ENCODE measurements around the gene EPB41L4A. TPM values are rescaled to one million over a fixed set of nuclear protein-coding genes. Genes with fewer than 3 reads are reported as not detected.

EPB41L4A gene
- total RNA-seq, 1 donor from 2014 or later, result 13.4 TPM

DNA sequence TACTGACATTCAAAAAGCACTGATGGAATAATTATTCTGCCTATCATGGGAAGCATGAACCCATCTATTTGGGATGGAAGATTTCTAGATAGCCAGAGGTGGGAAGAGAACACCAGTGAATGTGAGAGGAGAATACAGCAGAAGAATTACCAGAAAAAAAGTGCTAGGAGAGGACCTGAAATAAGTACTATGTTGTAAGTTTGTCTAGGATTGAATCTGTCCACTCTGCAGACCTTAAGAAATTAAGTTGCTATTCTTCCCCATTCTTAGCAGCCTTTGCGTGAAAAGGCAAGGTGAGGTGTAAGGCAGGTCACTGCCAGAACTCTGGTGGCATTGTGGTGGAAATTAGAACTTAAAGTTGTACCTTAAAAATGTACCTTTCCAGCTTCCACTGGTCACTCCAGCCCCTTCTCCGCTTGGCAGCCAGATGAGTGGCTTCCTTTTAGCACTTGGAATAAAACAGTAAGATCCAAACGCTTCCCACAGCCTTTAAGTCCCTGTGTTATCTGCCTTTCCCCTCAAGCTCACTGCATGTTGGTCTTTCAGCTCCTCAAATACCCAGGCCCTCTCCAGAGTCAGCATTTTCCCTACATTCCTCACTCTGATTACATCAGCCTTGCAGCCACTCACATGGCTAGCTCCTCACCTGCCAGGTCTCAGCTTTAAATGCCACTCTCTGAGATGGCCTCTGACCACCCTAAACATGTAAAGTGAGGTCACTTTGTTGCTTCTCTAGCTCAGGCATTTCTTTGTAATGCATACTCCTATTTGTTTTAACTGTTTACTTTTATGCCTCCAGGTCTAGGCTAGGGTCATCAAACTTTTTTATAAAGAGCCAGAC lies 253.0 kb downstream of the EPB41L4A start:
- no peak for DNase-seq (ENCODE audit: low read depth, low spot score)

DNA sequence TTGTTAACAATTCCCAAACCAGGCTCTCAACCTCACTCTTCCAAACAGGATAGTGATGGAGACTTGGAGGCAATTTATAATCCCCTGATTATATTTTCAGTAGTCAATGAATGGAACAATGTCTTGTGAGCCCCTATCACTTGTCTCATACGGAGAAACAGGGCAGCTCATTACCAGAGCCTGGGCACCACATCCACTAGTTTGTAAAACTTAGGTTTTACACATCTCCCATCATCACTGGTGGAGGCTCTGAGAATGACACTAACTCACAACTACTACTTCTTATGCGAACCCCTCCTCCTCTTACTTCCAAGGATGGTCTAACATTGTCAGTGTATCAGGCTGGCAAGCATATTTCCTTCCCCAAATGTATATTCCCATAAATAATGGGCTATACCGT lies 253.7 kb downstream of the EPB41L4A start:
- DNase-seq (ENCODE audit: low read depth, low spot score), result no peak

DNA sequence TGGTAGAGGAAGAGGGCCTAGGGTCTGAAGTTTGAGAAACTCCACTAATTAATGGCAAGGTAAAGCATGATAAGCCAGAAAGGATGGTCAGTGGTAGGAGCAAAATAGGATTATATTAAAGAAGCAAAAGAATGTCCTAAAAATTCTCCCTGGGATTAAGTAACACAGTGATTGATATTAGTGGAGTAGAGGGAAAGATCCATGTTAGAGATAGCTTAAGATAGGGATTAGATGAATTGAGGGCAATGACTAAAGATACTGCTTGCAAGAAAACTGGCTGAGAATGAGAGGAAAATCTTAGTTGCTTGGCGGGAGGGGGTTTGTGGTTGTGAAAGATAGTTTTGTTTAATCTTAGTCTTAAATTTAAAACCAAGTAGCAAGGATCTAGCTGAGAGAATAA lies 255.6 kb downstream of the EPB41L4A start:
- no peak for DNase-seq (ENCODE audit: low read depth, low spot score)

DNA sequence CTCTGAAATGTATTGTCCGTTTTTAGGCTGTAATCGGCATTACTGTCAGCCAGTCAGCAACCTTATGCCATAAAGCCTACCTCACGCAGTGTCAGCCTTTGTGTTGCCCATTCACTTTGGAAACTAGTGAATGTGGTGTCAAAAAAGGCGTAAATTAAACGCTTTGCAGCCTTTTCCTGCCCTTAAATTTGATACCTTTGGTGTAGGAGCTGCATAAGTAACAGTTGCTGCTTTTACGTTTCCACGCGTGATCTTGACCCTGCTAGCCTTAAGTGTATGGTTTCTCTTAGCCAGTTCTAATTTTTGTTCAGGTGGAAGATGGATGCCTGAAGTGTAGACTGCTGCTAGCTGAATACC lies 257.7 kb downstream of the EPB41L4A start:
- DNase-seq (ENCODE audit: low read depth, low spot score), result no peak

DNA sequence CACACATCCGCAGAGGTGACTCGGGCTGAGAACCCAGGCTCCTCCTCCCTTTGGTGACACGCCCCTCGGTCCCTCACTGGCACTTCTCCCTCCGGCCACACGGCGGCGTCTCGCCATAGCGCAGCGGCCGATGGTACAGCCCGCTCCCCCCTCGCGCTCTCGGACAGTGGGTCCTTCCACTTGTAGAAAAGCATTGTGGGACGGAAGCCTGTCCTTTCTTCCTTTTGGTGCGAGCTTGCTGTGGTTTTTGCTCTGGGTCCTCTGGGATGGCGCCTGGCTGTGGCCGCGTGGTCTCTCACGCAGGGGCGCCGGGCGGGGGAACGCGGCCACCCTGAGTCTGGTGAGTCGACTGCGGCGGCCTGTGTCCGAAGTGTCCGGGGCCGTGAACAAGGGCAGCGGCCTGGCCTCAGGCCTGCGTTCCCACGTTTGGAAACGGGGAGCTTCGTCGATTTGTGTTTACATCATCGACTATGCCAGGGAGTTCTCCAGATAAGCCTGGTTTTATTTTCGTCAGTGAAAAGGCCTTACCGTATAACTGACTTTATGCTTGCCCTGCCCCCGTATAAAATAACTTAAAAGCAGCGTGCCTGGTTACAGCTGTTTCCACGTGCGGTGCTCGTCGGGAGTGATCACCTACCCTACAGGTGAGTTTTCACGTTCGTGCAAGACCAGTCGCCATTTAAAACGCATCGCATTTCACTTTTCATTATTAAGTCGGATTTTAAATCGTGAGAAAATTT lies 258.3 kb downstream of the EPB41L4A start:
- DNase-seq (ENCODE audit: low read depth, low spot score), result peak; percentile 61

DNA sequence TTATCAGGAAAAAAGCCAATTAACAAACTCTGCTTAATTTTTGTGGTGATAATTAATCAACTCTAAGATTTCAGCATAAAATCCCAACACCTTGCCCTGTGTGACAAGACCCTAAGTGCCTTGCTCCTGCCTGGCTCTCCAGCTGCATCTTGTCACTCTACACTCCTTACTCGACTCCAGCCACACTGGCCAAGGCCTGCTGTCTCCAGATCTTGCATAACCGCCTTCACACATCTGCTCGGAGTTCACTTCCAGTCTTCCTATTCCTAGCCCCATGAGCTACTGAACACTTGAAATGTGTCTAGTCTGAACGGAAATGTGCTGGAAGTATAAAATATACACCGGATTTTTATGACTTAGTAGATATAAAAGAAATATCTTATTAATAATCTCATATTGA lies 259.6 kb downstream of the EPB41L4A start:
- no peak for DNase-seq (ENCODE audit: low read depth, low spot score)

DNA sequence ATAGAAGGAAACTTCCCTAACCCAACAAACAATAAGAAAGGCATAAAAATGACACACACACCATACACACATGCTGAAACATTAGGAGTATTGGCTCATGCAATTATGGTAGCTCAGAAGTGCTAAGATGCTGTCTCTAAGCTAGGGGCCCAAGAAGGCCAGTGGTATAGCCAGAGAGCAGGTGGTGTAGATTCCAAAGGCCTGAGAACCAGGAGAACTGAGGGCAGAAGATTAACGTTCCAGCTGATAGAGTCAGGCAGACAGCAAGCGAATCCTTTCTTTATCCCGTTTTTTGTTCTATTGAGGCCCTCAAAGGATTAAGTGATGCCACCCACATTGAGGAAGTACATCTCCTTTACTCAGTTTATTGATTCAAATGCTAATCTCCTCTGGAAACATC lies 262.9 kb downstream of the EPB41L4A start:
- no peak for DNase-seq (ENCODE audit: low read depth, low spot score)

DNA sequence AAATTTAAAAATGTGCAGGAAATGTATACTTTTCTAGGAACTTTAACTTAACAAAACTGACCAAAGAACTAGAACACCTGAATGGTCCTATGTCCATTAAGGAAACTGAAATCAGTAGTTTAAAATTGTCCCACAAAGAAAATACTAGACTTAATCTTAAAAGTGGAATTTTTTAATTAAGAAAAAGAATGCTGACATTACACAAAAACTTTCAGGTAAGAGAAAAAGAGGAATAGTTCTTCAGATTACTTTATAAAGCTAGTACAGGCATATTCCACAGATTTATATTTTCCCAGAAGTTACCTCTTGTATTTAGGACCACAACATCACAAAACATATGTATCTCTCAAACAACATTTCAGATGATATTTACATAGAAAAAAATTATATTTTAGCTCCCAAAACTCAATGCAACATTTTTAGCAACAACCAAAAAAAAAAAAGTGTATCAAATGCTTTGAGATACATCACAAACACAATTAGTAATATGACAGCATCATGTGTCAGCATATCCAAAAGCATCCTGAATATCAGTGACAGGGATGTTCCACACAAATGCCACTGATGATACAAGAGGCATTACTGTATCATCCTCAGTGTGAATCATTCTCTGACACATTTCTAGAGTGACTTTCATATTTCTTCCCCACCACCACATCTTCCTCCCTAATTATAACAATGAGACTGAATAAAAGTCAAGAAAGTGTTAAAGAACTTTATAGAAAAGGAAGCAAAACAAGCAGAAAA lies 264.0 kb downstream of the EPB41L4A start:
- DNase-seq (ENCODE audit: low read depth, low spot score), result no peak

DNA sequence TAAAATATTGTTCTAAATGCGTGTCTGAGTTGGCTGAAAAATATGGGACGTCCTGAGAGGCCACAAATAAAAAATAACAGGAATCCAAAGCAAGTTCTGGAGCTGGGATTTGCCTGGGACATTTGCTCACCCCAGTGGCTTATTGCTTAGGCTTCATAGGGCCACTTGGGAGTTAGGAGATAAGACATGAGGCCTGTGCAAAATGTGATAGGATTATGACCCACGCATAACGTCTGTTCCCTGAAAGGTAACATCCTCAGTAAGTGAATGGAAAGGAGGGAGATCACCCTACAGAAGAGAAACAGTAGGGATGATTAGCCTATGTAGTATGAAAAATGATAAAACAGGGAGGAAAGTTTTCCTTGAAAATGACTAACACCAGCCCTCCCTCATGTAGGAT lies 269.4 kb downstream of the EPB41L4A start:
- no peak for DNase-seq (ENCODE audit: low read depth, low spot score)

DNA sequence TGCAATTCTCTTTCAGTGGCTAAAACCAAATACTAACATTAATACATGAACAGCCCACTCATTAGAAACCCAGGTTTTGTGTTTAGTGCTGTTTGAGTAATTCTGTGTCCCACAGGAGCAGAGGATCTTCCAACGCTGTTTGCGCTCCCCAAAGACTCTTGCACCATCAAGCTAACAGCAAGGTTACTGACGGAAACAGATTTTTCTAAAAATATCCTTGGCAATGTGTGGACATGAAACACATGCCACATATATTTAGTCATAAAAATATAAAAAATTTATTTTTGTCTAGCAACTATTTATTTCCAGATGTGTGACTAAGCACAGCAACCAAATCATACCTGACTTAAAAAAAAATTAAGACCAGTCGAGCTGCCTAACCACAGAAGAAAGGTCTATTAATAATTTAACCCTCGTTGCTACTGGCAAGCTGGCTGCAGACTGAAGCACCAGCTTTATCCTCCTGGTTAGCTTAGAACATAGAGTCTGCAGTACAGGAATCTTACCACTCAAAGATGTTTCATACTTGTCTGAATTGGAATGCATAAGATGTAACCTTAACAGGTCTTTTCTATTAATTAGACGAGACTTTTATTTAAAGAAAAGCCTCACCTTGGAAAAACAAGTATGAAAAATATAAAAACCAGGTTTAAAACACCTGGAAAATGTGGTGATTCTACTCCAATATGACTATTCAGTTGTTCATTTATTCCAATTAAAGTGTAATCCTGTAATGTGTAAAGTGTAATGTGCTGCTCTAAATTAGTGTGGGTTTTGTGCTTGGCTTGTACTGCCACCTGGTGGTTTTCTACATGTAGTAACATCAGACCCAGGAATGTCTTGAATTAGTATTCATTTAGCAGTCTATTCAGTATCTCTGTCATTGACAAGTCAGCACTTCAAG lies 272.5 kb downstream of the EPB41L4A start:
- DNase-seq (ENCODE audit: low read depth, low spot score), result peak; percentile 39

DNA sequence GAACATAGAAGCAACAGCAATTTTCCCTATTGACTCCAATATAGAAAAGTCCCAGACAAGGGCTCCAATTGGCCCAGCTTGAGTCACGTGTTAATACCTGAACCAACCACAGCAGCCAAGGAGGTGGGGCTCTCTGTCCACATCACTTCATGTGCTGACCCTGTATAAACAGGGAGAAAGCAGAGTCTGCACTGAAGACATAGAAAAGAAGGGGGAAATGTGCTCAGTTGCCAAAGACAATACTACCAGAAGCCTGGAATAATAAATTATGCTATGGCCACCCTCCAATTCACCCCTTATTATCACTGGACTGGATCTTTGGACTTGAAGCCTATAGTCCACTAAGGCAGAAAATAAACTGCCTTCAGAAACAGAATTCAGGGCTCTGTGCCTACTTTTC lies 275.4 kb downstream of the EPB41L4A start:
- peak; percentile 44 for DNase-seq (ENCODE audit: low read depth, low spot score)

DNA sequence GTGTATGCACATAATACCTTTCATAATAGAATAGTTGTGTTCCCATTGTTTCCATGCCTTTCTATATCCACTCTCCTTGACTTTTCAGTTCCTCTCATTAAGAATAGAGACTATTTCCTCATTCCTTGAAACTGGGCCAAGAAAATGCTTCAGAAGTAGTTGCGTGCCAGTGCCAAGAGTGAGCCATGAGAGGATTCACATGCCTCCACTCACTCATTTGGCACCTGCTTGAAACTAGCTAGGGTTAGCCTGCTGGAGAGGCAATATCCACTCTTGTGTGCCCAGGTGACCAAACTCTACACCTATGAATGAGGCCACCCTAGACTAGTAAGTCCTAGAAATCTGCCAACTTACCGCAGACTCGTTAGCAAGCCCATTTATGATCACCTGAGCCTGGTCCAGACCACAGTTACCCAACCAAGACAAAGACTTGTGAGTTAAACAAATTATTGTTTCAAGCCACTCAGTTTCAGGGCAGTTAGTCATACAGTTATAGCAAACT lies 276.3 kb downstream of the EPB41L4A start:
- DNase-seq (ENCODE audit: low read depth, low spot score), result peak; percentile 81

DNA sequence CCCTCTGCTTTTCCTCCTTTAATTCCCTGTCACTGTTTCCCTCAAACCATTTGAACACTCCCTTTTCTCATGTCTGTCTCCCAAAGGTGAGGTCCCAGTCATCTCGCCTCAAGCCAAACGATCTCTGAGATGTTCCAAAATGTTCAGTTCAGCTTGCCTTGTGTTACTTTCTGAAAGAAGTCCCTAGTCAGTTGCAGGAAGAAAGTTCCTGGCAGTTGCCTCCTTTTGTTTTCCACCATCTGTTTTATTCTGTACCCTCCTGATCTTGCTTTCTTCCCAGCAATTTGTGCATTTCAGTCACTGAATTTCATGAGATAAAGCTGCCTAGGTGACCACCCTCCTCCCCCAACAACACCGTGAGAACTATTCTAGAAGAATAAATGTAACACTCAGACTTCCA lies 277.5 kb downstream of the EPB41L4A start:
- DNase-seq (ENCODE audit: low read depth, low spot score), result no peak

DNA sequence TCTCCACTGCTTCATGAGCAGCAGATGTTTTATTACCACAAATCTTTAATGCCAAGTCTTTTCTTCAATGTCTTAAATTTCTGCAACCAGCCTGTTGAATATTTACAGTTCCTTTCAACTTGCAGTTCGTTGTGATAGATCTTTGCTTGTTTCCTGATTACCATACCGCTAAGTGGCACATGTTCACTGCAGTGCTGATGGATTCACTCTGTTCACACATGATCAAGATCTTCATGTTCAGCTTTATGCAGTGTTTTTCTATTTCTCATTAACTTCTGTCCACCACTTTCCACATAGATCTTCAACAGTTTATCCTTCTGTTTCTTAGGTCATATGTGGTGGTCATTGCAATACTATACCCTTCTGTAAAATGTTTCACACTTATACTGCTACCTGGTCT lies 280.6 kb downstream of the EPB41L4A start:
- no peak for DNase-seq (ENCODE audit: low read depth, low spot score)

DNA sequence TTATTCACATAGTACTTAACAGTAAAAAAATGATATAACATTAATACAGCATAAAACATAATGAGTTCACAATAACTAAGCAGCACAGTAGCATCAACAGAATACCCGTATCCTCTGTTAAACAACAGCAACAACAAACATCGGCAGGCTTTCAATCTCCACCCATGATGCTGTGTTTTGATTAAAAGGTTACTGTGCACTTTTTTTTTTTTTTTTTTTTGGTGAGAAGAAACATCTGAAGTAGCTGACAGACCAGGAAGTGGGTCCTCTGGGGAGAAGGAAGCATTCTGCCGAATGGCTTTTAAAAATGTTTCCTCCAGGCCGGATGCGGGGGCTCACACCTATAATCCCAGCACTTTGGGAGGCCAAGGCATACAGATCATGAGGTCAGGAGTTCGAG lies 282.3 kb downstream of the EPB41L4A start:
- DNase-seq (ENCODE audit: low read depth, low spot score), result no peak

DNA sequence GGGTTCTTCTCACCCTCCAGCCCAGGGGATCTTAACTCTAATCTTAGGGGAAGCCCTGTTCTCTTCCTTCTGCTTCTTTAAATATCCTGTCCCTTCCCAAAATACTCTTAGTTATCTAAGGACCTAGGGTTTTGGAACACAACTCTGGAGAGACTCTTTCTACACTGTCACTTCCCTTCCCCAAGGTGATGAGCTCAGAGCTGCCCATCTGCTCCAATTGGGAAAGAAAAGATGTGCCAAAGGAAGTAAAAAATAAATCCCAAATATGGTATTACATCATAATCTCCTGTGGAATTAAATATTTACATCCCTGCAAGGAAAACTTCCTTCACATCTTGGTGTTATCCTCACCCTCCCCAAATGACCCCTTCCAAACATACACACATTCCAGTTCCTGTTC lies 291.2 kb downstream of the EPB41L4A start:
- DNase-seq (ENCODE audit: low read depth, low spot score), result no peak

DNA sequence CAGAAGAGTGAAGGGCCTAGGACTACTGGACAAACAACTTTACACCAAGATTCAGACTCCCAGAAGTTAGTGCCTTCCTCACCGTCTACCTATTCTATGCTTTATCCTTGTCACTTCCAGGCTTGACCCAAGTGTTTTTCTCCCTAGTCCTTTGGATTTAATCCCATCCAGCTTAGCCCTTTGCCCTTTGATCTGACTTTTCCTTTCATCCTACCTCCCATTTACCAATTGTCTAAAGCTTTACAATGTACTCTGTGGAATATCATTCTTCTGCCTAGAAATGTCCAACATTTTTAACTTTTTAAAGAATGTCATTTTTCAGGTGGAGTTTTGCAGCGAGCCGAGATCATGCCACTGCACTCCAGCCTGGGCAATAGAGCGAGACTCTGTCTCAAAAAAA lies 292.1 kb downstream of the EPB41L4A start:
- no peak for DNase-seq (ENCODE audit: low read depth, low spot score)

DNA sequence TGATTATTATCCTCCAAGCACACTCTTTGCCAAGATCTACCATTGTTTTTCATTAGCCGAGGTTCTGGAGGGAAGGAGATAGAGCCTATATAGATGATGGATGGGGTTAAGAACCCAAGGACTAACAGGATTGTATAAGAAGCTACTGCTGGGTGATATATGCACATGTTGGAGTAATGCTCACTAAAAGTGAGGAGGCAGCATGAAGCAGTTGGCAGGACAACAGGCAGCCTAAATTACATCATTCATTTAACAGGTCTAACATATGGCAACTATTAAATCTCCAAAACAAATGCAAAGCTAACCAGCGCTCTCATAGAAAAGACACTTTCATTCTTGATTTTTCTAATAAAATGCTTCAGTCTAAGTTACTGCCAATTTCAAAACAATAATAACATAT lies 293.2 kb downstream of the EPB41L4A start:
- DNase-seq (ENCODE audit: low read depth, low spot score), result no peak

DNA sequence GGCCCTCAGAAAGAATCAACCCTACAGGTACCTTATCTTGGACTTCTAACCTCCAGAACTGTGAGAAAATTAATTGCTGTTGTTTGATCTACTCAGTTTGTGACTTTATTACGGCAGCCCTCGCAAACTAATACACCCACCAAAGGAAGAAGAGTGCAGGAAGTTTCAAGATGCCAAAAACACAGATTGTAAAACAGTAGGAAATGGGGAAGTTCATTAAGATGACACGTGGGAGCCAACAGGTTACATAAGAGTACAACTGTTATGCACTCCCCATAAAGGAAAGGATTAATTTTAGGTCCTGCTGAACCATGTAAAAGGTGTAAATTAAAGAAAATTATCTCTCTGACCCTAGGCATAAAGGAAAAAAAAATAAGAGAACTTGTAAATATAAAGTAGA lies 294.3 kb downstream of the EPB41L4A start:
- no peak for DNase-seq (ENCODE audit: low read depth, low spot score)

DNA sequence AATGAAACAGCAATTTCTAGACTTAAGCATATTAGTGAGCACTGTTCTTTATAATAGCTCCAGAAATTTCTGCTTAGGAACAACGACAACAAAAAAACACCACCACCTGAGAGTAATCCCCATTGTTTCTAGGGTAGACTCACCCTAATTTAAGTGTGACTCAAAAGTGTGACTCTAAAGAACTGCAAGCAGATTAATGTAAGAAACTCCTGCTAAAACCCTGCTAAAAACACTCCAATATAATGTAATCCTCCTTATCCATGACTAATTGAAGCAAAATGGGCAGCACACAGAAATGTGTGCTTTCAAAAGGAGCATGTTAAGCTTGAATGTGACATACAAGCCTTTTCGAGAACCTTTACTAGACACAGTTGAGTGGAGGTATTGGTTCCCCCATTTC lies 296.0 kb downstream of the EPB41L4A start:
- no peak for DNase-seq (ENCODE audit: low read depth, low spot score)

DNA sequence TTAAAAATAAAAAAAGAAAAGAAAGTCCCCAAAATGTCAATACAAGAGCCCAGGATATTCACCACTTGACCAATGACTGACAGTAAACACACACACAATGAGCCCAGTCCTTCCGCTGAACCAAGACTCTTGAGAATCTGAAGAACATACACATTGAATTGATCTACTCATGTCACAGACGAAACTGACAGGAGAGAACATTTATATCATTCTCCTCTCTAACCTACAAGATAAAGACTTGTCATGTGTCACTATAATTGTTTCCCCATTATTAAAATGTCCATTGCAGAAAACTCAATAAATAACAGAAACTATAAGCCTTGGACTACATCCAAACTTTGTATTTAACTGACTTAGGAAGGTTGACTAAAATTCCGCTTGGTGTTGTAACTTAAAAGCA lies 296.7 kb downstream of the EPB41L4A start:
- DNase-seq (ENCODE audit: low read depth, low spot score), result no peak

Measured in pulmonary artery endothelial cell (primary cell).